Astrocyte (in vitro differentiated cells and primary cell): ENCODE results near the gene UBN2. TPM values are rescaled to one million over a fixed set of nuclear protein-coding genes. Genes with fewer than 3 reads are reported as not detected.
"Not testable (repeated sequence)": the region's sequence is repeated elsewhere in the genome, so short reads cannot be mapped to it uniquely, and the experiment has no call there.

Source experiments
- DNase-seq: peaks from one replicate; pipeline ENCODE4 v3.0.0-alpha.2; 2010; ENCODE audit warnings: low read depth
- FAIRE-seq: peaks from 2 replicates; lab custom pipeline; 2011; peaks lifted over from hg19 to GRCh38; lab: Jason Lieb, UNC
- H2AFZ ChIP-seq: 2 replicates; pipeline ENCODE4 v1.6.0; 2012; ENCODE audit warnings: low read depth, low read length, inconsistent platforms
- H3K27ac ChIP-seq: 2 replicates; pipeline ENCODE4 v1.5.1; 2011; ENCODE audit warnings: low read depth, low read length, inconsistent platforms
- H3K27me3 ChIP-seq: 2 replicates; pipeline ENCODE4 v1.6.0; 2011; ENCODE audit warnings: low read length, inconsistent platforms; ENCODE audit not compliant: insufficient read depth
- H3K36me3 ChIP-seq: 2 replicates; pipeline ENCODE4 v1.5.1; 2011; ENCODE audit warnings: low read length, inconsistent platforms; ENCODE audit not compliant: insufficient read depth
- H3K4me1 ChIP-seq: 2 replicates; pipeline ENCODE4 v1.5.1; 2011; ENCODE audit warnings: low read length, inconsistent platforms; ENCODE audit not compliant: insufficient read depth
- H3K4me2 ChIP-seq: 2 replicates; pipeline ENCODE4 v1.6.0; 2012; ENCODE audit warnings: low read length, inconsistent platforms
- H3K4me3 ChIP-seq: 2 replicates; pipeline ENCODE4 v1.5.1; 2011; ENCODE audit warnings: low read depth, mild to moderate bottlenecking, low read length, inconsistent platforms; ENCODE audit not compliant: insufficient read depth
- H3K79me2 ChIP-seq: 2 replicates; pipeline ENCODE4 v1.6.0; 2012; ENCODE audit warnings: mild to moderate bottlenecking, low read length, inconsistent platforms; ENCODE audit not compliant: insufficient read depth
- H3K9ac ChIP-seq: 2 replicates; pipeline ENCODE4 v1.6.0; 2012; ENCODE audit warnings: mild to moderate bottlenecking, low read length, inconsistent platforms
- H3K9me3 ChIP-seq: 2 replicates; pipeline ENCODE4 v1.5.1; 2012; ENCODE audit warnings: low read depth, mild to moderate bottlenecking, low read length, inconsistent platforms; ENCODE audit not compliant: insufficient read depth
- H4K20me1 ChIP-seq: 2 replicates; pipeline ENCODE4 v1.6.0; 2012; ENCODE audit warnings: low read length, inconsistent platforms; ENCODE audit not compliant: insufficient read depth
- H3K27ac Mint-ChIP-seq: one replicate; pipeline ENCODE4 v1.8.0; 2021; ENCODE audit warnings: mild to moderate bottlenecking, mixed read lengths; ENCODE audit not compliant: unreplicated experiment
- H3K27me3 Mint-ChIP-seq: one replicate; pipeline ENCODE4 v1.8.0; 2021; ENCODE audit warnings: low read depth, mixed read lengths; ENCODE audit not compliant: unreplicated experiment
- H3K36me3 Mint-ChIP-seq: one replicate; pipeline ENCODE4 v1.8.0; 2021; ENCODE audit warnings: low read depth, mixed read lengths; ENCODE audit not compliant: unreplicated experiment
- H3K4me1 Mint-ChIP-seq: one replicate; pipeline ENCODE4 v1.8.0; 2021; ENCODE audit warnings: low read depth, mixed read lengths; ENCODE audit not compliant: unreplicated experiment
- H3K4me3 Mint-ChIP-seq: one replicate; pipeline ENCODE4 v1.8.0; 2021; ENCODE audit warnings: mild to moderate bottlenecking, moderate library complexity, mixed read lengths; ENCODE audit not compliant: unreplicated experiment
- H3K9me3 Mint-ChIP-seq: one replicate; pipeline ENCODE4 v1.8.0; 2021; ENCODE audit warnings: mild to moderate bottlenecking, mixed read lengths; ENCODE audit not compliant: unreplicated experiment
- EZH2 ChIP-seq: IDR thresholded peaks from 2 replicates; pipeline ENCODE4 v1.6.1; 2012; ENCODE audit warnings: mild to moderate bottlenecking, low read length, inconsistent platforms; ENCODE audit not compliant: insufficient read depth
- total RNA-seq: library from RNA; stranded (reverse); gene quantifications from 2 replicates; pipeline ENCODE4 v1.2.1, GENCODE V29; 2021
- TF ChIP-seq, protein P1 (sequence below): IDR thresholded peaks from 2 replicates; pipeline ENCODE4 v1.5.1; 2011; ENCODE audit warnings: low read depth, mild to moderate bottlenecking, inconsistent platforms, low read length, moderate library complexity; ENCODE audit not compliant: insufficient read depth

UBN2 gene
- total RNA-seq, 1 donor from 2014 or later, result 16.5 TPM

DNA sequence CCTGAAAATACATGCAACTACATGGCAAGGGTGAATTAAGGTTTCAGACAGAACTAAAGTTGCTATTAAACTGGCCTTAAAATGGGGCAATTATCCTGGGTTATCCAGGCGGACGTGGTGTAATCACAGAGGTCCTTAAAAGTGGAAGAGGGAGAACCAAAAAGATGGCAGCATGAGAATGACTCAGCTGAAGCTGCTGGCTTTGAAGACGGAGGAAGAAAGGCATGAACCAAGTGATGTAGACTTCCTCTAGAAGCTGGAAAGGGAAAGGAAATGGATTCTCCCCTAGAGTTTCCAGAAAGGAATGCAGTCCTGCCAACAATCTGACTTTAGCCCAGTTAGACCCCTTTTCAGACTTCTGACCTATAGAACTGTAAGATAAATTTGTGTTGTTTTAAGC lies 27.0 kb upstream of the UBN2 start:
- no peaks in the 10 kb centered on the region for H3K27me3 Mint-ChIP-seq
- H3K9ac ChIP-seq, result no peak overlapping the region
- TF ChIP-seq, protein P1, sequence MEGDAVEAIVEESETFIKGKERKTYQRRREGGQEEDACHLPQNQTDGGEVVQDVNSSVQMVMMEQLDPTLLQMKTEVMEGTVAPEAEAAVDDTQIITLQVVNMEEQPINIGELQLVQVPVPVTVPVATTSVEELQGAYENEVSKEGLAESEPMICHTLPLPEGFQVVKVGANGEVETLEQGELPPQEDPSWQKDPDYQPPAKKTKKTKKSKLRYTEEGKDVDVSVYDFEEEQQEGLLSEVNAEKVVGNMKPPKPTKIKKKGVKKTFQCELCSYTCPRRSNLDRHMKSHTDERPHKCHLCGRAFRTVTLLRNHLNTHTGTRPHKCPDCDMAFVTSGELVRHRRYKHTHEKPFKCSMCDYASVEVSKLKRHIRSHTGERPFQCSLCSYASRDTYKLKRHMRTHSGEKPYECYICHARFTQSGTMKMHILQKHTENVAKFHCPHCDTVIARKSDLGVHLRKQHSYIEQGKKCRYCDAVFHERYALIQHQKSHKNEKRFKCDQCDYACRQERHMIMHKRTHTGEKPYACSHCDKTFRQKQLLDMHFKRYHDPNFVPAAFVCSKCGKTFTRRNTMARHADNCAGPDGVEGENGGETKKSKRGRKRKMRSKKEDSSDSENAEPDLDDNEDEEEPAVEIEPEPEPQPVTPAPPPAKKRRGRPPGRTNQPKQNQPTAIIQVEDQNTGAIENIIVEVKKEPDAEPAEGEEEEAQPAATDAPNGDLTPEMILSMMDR, result no peak
- no peak for TF ChIP-seq EZH2
- H3K79me2 ChIP-seq, result no peaks in the 10 kb centered on the region
- no peaks in the 10 kb centered on the region for H3K4me1 ChIP-seq
- H3K36me3 ChIP-seq, result no peaks in the 10 kb centered on the region
- no peak overlapping the region for H3K4me2 ChIP-seq
- peaks cover 2% of the 10 kb centered on the region for H3K9me3 Mint-ChIP-seq
- no peak overlapping the region for H3K27ac Mint-ChIP-seq
- H3K36me3 Mint-ChIP-seq, result no peaks in the 10 kb centered on the region
- H4K20me1 ChIP-seq, result no peaks in the 10 kb centered on the region
- no peaks in the 10 kb centered on the region for H3K4me1 Mint-ChIP-seq
- no peak overlapping the region for H3K4me3 Mint-ChIP-seq
- no peaks in the 10 kb centered on the region for H3K27me3 ChIP-seq
- no peak overlapping the region for H3K27ac ChIP-seq
- DNase-seq (no peak), FAIRE-seq (no peak)
- no peaks in the 10 kb centered on the region for H3K9me3 ChIP-seq
- no peak overlapping the region for H3K4me3 ChIP-seq
- H2AFZ ChIP-seq, result no peak overlapping the region

DNA sequence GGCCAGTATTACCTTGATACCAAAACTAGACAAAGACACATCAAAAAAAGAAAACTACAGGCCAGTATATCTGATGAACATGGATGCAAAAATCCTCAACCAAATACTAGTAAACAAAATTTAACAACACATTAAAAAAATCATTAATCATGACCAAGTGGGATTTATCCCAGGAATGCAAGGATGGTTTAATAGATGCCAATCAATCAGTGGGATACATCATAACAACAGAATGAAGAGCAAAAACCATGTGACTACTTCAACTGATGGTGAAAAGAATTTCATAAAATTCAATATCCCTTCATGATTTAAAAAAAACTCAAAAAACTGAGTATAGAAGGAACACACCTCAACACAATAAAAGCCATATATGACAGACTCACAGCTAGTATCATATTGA lies 25.2 kb upstream of the UBN2 start:
- H4K20me1 ChIP-seq, result no peaks in the 10 kb centered on the region
- H3K27ac ChIP-seq, result no peak overlapping the region
- TF ChIP-seq, protein P1, result no peak
- no peak for TF ChIP-seq EZH2
- peaks cover 5% of the 10 kb centered on the region for H3K9me3 Mint-ChIP-seq
- H3K27me3 ChIP-seq, result no peaks in the 10 kb centered on the region
- H3K4me1 Mint-ChIP-seq, result no peaks in the 10 kb centered on the region
- H3K4me3 Mint-ChIP-seq, result no peak overlapping the region
- no peak overlapping the region for H3K4me3 ChIP-seq
- no peak for DNase-seq
- no peaks in the 10 kb centered on the region for H3K27me3 Mint-ChIP-seq
- H3K9ac ChIP-seq, result no peak overlapping the region
- no peaks in the 10 kb centered on the region for H3K79me2 ChIP-seq
- no peak overlapping the region for H2AFZ ChIP-seq
- H3K27ac Mint-ChIP-seq, result no peak overlapping the region
- no peaks in the 10 kb centered on the region for H3K36me3 ChIP-seq
- H3K4me2 ChIP-seq, result no peak overlapping the region
- H3K9me3 ChIP-seq, result no peaks in the 10 kb centered on the region
- no peaks in the 10 kb centered on the region for H3K4me1 ChIP-seq
- no peak for FAIRE-seq
- no peaks in the 10 kb centered on the region for H3K36me3 Mint-ChIP-seq

DNA sequence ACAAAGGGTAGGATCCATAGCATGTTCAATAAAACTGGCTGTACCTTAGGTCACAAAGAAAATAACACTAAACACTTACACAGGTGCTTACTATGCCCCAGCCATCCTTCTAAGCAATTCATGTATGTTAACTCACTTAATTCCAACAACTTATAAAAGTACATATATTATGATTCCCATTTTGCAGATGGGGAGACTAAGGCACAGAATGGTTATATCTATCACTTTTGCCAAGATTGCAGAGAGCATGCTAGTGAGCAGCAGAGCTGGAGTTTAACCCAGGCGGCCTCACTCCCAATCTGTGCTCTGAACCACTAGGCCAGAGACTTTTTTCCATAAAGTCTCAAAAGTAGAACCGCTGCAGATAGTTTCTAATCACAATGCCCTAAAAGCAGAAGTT lies 18.9 kb upstream of the UBN2 start:
- Histone ChIP-seq H2AFZ (no peak overlapping the region), H3K36me3 (no peaks in the 10 kb centered on the region), H4K20me1 (no peaks in the 10 kb centered on the region), H3K27me3 (no peaks in the 10 kb centered on the region), H3K9me3 (no peaks in the 10 kb centered on the region), H3K4me3 (no peak overlapping the region), H3K4me1 (no peaks in the 10 kb centered on the region), H3K9ac (no peak overlapping the region), H3K27ac (no peak overlapping the region), H3K4me2 (no peak overlapping the region), H3K79me2 (no peaks in the 10 kb centered on the region)
- Mint-ChIP-seq H3K36me3 (no peaks in the 10 kb centered on the region), H3K9me3 (peaks cover 3% of the 10 kb centered on the region), H3K4me1 (no peaks in the 10 kb centered on the region), H3K27ac (no peak overlapping the region), H3K4me3 (no peak overlapping the region), H3K27me3 (no peaks in the 10 kb centered on the region)
- no peak for FAIRE-seq
- no peak for DNase-seq
- TF ChIP-seq EZH2, result no peak
- TF ChIP-seq, protein P1, result no peak

DNA sequence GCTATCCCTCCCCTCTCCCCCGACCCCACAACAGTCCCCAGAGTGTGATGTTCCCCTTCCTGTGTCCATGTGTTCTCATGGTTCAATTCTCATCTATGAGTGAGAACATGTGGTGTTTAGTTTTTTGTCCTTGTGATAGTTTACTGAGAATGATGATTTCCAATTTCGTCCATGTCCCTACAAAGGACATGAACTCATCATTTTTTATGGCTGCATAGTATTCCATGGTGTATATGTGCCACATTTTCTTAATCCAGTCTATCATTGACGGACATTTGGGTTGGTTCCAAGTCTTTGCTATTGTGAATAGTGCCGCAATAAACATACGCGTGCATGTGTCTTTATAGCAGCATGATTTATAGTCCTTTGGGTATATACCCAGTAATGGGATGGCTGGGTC lies 17.5 kb upstream of the UBN2 start:
- H3K9ac ChIP-seq, H3K27me3 Mint-ChIP-seq, H3K79me2 ChIP-seq, H2AFZ ChIP-seq, DNase-seq, H4K20me1 ChIP-seq, H3K4me1 ChIP-seq, H3K4me1 Mint-ChIP-seq, H3K4me3 Mint-ChIP-seq, H3K4me2 ChIP-seq, H3K36me3 ChIP-seq, FAIRE-seq, H3K9me3 Mint-ChIP-seq, H3K27me3 ChIP-seq, H3K36me3 Mint-ChIP-seq, H3K27ac ChIP-seq, H3K9me3 ChIP-seq, H3K27ac Mint-ChIP-seq, H3K4me3 ChIP-seq: not testable (repeated sequence)
